SU-DHL-6 (cell line): Measurements from ENCODE around the gene NKX2-4.

Experiments used
- H2AFZ ChIP-seq: fragments of 200-600 bp; sonication (generic); 2 replicates; pipeline ENCODE4 v1.6.1; 2014; ENCODE audit warnings: low read depth, mild to moderate bottlenecking, moderate library complexity, mixed read lengths, antibody characterized with exemption, low read length; ENCODE audit not compliant: severe bottlenecking
- H3F3A ChIP-seq: fragments of 200-600 bp; shearing (Covaris generic); 2 replicates; pipeline ENCODE4 v1.6.0; 2016; ENCODE audit warnings: antibody characterized with exemption, mild to moderate bottlenecking; ENCODE audit not compliant: insufficient read depth
- H3K27ac ChIP-seq: fragments of 200-600 bp; sonication (generic); 2 replicates; pipeline ENCODE4 v1.5.1; 2016; ENCODE audit warnings: low read depth, mild to moderate bottlenecking, low read length, moderate library complexity, mixed read lengths
- H3K27me3 ChIP-seq: fragments of 200-600 bp; sonication (generic), shearing (Covaris generic); 2 replicates; pipeline ENCODE4 v1.6.0; 2014; ENCODE audit warnings: mild to moderate bottlenecking, low read length
- H3K36me3 ChIP-seq: fragments of 200-600 bp; sonication (generic); 2 replicates; pipeline ENCODE4 v1.6.1; 2014; ENCODE audit warnings: mild to moderate bottlenecking, low read length, mixed read lengths
- H3K4me2 ChIP-seq: fragments of 300-600, 200-600 bp; shearing (Covaris generic), sonication (generic); 2 replicates; pipeline ENCODE4 v1.6.0; 2014; ENCODE audit warnings: low read length, low read depth, mild to moderate bottlenecking; ENCODE audit not compliant: poor library complexity, severe bottlenecking
- H3K4me3 ChIP-seq: fragments of 200-600 bp; sonication (generic); 2 replicates; pipeline ENCODE4 v1.5.1; 2014; ENCODE audit warnings: antibody characterized with exemption, low read length, mild to moderate bottlenecking, mixed read lengths; ENCODE audit not compliant: insufficient read depth, poor library complexity, severe bottlenecking
- H3K79me2 ChIP-seq: fragments of 200-600 bp; sonication (generic); 2 replicates; pipeline ENCODE4 v1.6.1; 2014; ENCODE audit warnings: mild to moderate bottlenecking, low read length, moderate library complexity; ENCODE audit not compliant: insufficient read depth
- H3K9ac ChIP-seq: fragments of 200-600 bp; sonication (generic); 2 replicates; pipeline ENCODE4 v1.7.0; 2014; ENCODE audit warnings: mild to moderate bottlenecking, low read length
- H3K9me2 ChIP-seq: fragments of 200-600 bp; sonication (generic); replicated peaks from 2 replicates; pipeline ENCODE4 v1.6.1; 2014; ENCODE audit warnings: low read length; ENCODE audit not compliant: insufficient read depth
- H3K9me3 ChIP-seq: fragments of 200-600 bp; sonication (generic); 2 replicates; pipeline ENCODE4 v1.6.1; 2014; ENCODE audit warnings: low read length, mixed read lengths; ENCODE audit not compliant: insufficient read depth
- H4K20me1 ChIP-seq: fragments of 200-600 bp; sonication (generic); 2 replicates; pipeline ENCODE4 v1.6.1; 2014; ENCODE audit warnings: low read depth, mild to moderate bottlenecking, antibody characterized with exemption, low read length, moderate library complexity, mixed read lengths
- CTCF ChIP-seq: fragments of 200-600 bp; sonication (generic); IDR thresholded peaks from one replicate; pipeline ENCODE4 v1.5.1; 2017; ENCODE audit warnings: antibody characterized with exemption, mild to moderate bottlenecking, low read length, moderate library complexity; ENCODE audit not compliant: insufficient read depth, poor library complexity, severe bottlenecking
- EZH2phosphoT487 ChIP-seq: fragments of 200-600 bp; sonication (generic), shearing (Covaris generic); conservative IDR thresholded peaks from 2 replicates; pipeline ENCODE4 v1.6.1; 2018; ENCODE audit warnings: mild to moderate bottlenecking, antibody characterized with exemption, low read length, moderate library complexity, mixed read lengths

NKX2-4 gene

GRCh38 chr20:21356386-21356785, 40.9 kb downstream of the NKX2-4 start:
- H3K4me2 ChIP-seq = no peak overlapping the region
- H3K9me2 ChIP-seq = no peaks in the 10 kb centered on the region
- H3K79me2 ChIP-seq = no peaks in the 10 kb centered on the region
- TF ChIP-seq CTCF (no peak), EZH2phosphoT487 (no peak)
- no peak overlapping the region for H3K4me3 ChIP-seq
- H4K20me1 ChIP-seq = no peaks in the 10 kb centered on the region
- H3K9ac ChIP-seq = no peak overlapping the region
- H3K27ac ChIP-seq = no peak overlapping the region
- peaks cover 42% of the 10 kb centered on the region for H3K36me3 ChIP-seq
- no peak overlapping the region for H2AFZ ChIP-seq
- no peaks in the 10 kb centered on the region; the same call in 1 of the 2 replicates for H3F3A ChIP-seq
- no peaks in the 10 kb centered on the region for H3K27me3 ChIP-seq
- no peaks in the 10 kb centered on the region for H3K9me3 ChIP-seq

- H3K4me2 ChIP-seq = no peak overlapping the region
- H4K20me1 ChIP-seq = no peaks in the 10 kb centered on the region
- no peaks in the 10 kb centered on the region for H3K79me2 ChIP-seq
- H3K9me3 ChIP-seq = no peaks in the 10 kb centered on the region
- no peak overlapping the region for H2AFZ ChIP-seq
- no peak for TF ChIP-seq CTCF
- no peak for TF ChIP-seq EZH2phosphoT487
- H3F3A ChIP-seq = no peaks in the 10 kb centered on the region; the same call in 1 of the 2 replicates
- no peaks in the 10 kb centered on the region for H3K27me3 ChIP-seq
- no peaks in the 10 kb centered on the region for H3K9me2 ChIP-seq
- H3K36me3 ChIP-seq = peaks cover 42% of the 10 kb centered on the region
- H3K4me3 ChIP-seq = no peak overlapping the region
- no peak overlapping the region for H3K9ac ChIP-seq
- H3K27ac ChIP-seq = no peak overlapping the region
These were observed 41.3 kb downstream of the NKX2-4 start for GRCh38 chr20:21355981-21356380.

GRCh38 chr20:21353236-21353635, 44.1 kb downstream of the NKX2-4 start:
- Histone ChIP-seq H3K4me3 (no peak overlapping the region), H3K9me2 (no peaks in the 10 kb centered on the region), H3K27ac (no peak overlapping the region), H4K20me1 (no peaks in the 10 kb centered on the region), H3K27me3 (no peaks in the 10 kb centered on the region), H3K36me3 (peaks cover 40% of the 10 kb centered on the region), H3F3A (no peaks in the 10 kb centered on the region; the same call in 1 of the 2 replicates), H3K9ac (no peak overlapping the region), H3K9me3 (no peaks in the 10 kb centered on the region), H3K4me2 (no peak overlapping the region), H3K79me2 (no peaks in the 10 kb centered on the region), H2AFZ (no peak overlapping the region)
- no peak for TF ChIP-seq CTCF
- TF ChIP-seq EZH2phosphoT487 = no peak
